ENCODE data around the gene FPGS.

FPGS gene

DNA sequence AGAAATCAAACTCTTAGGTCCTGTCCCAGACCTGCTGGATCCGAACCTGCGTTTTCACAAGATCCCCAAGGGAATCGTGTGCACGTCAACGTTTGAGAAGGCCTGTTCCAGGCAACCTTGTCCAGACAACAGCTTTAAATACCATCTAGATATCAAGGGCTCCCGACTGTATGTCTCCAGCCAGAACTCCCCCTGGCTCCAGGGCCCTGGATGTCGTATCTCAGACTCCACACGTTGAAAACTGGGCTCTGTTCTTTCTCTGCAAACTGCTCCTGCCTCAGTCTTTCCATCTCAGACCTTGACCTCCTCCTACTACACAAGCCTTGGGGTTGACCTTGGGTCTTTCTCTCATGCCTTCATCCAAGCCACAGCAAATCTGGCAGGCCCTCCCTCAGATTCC is 57.6 kb downstream of the FPGS start:
- DNase-seq (ENCODE audit: low read depth), result no peak

- DNase-seq (ENCODE audit: low read depth), result no peak
These were observed 58.1 kb downstream of the FPGS start for GRCh38 chr9:127860779-127861178.

- DNase-seq (ENCODE audit: low read depth), result no peak
These were observed 59.7 kb downstream of the FPGS start for GRCh38 chr9:127862075-127863011.

DNA sequence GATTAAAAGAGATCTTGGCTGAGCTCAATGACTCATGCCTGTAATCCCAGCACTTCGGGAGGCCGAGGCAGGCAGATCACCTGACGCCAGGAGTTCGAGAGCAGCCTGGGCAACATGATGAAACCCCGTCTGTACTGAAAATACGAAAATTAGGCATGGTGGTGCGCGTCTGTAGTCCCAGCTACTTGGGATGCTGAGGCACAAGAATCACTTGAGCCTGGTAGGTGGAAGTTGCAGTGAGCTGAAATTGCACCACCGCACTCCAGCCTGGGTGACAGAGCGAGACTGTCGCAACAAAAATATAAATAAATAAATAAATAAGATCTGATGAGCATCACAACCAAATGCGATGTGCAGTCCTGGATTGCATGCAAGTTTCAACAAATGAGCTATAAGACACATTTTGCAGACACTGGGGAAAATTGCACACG is 60.5 kb downstream of the FPGS start:
- no peak for DNase-seq (ENCODE audit: low read depth)
